HepG2 (cell line): ENCODE data around the gene CCDC88A. TPM values are rescaled to one million over a fixed set of nuclear protein-coding genes. Genes with fewer than 3 reads are reported as not detected.

ENCODE experiments used
- HBP1 ChIP-seq: IDR thresholded peaks from 2 replicates; pipeline ENCODE4 v1.6.1; 2016; ENCODE audit warnings: low read depth, control low read depth
- HHEX ChIP-seq: IDR thresholded peaks from 2 replicates; pipeline ENCODE4 v1.6.1; 2016; ENCODE audit warnings: control low read depth
- KLF15 ChIP-seq: sonication (generic); formaldehyde crosslinking; IDR thresholded peaks from 2 replicates; pipeline ENCODE4 v1.8.1; 2023; ENCODE audit warnings: borderline replicate concordance, mild to moderate bottlenecking, inconsistent platforms, missing genetic modification reagents, mixed read lengths
- MIER3 ChIP-seq: IDR thresholded peaks from 2 replicates; pipeline ENCODE4 v1.6.1; 2016; ENCODE audit warnings: missing compliant biosample characterization, borderline replicate concordance
- MLX ChIP-seq: IDR thresholded peaks from 2 replicates; pipeline ENCODE4 v1.6.1; 2016
- NBN ChIP-seq: fragments of 450-650 bp; conservative IDR thresholded peaks from 2 replicates; pipeline ENCODE4 v1.6.1; 2017
- NFATC3 ChIP-seq: sonication (generic); formaldehyde crosslinking; IDR thresholded peaks from 2 replicates; pipeline ENCODE4 v1.5.1; 2020; ENCODE audit warnings: mild to moderate bottlenecking, missing genetic modification reagents
- PRPF4 ChIP-seq: fragments of 200-400 bp; formaldehyde crosslinking; IDR thresholded peaks from 2 replicates; pipeline ENCODE4 v1.6.1; 2016; ENCODE audit warnings: low read length, low read depth; ENCODE audit not compliant: poor library complexity, severe bottlenecking
- SMAD1 ChIP-seq: sonication (generic); formaldehyde crosslinking; IDR thresholded peaks from 2 replicates; pipeline ENCODE4 v1.4.0; 2020; ENCODE audit warnings: missing genetic modification reagents, low read depth, mild to moderate bottlenecking, borderline replicate concordance
- TP53 ChIP-seq: sonication (generic); formaldehyde crosslinking; conservative IDR thresholded peaks from 2 replicates; pipeline ENCODE4 v1.4.0; 2020; ENCODE audit warnings: missing genetic modification reagents
- UBTF ChIP-seq: sonication (generic); formaldehyde crosslinking; IDR thresholded peaks from 2 replicates; pipeline ENCODE4 v1.4.0; 2020; ENCODE audit warnings: mild to moderate bottlenecking, missing genetic modification reagents
- ZC3H13 ChIP-seq: sonication (generic); formaldehyde crosslinking; IDR thresholded peaks from 2 replicates; pipeline ENCODE4 v1.8.1; 2023; ENCODE audit warnings: mild to moderate bottlenecking, missing genetic modification reagents, moderate library complexity
- ZFP36L1 ChIP-seq: sonication (generic); formaldehyde crosslinking; IDR thresholded peaks from 2 replicates; pipeline ENCODE4 v1.8.0; 2022; ENCODE audit warnings: mild to moderate bottlenecking, missing genetic modification reagents, moderate library complexity
- ZFX ChIP-seq: sonication (generic); formaldehyde crosslinking; IDR thresholded peaks from 2 replicates; pipeline ENCODE4 v1.4.0; 2020; ENCODE audit warnings: mild to moderate bottlenecking, low read depth, missing genetic modification reagents, moderate library complexity
- ZNF121 ChIP-seq: sonication (generic); formaldehyde crosslinking; IDR thresholded peaks from 2 replicates; pipeline ENCODE4 v1.5.0; 2020; ENCODE audit warnings: mild to moderate bottlenecking, missing genetic modification reagents
- ZNF253 ChIP-seq: sonication (generic); formaldehyde crosslinking; IDR thresholded peaks from 2 replicates; pipeline ENCODE4 v1.8.0; 2022; ENCODE audit warnings: mild to moderate bottlenecking, missing genetic modification reagents, borderline replicate concordance
- ZNF281 ChIP-seq: sonication (generic); formaldehyde crosslinking; IDR thresholded peaks from 2 replicates; pipeline ENCODE4 v1.4.0; 2020; ENCODE audit warnings: missing genetic modification reagents, borderline replicate concordance
- ZNF383 ChIP-seq: sonication (generic); formaldehyde crosslinking; IDR thresholded peaks from 2 replicates; pipeline ENCODE4 v1.4.0; 2020; ENCODE audit warnings: missing genetic modification reagents, mild to moderate bottlenecking, borderline replicate concordance
- ZNF468 ChIP-seq: sonication (generic); formaldehyde crosslinking; IDR thresholded peaks from 2 replicates; pipeline ENCODE4 v1.8.0; 2022; ENCODE audit warnings: mild to moderate bottlenecking, moderate library complexity, missing genetic modification reagents
- ZNF883 ChIP-seq: sonication (generic); formaldehyde crosslinking; IDR thresholded peaks from 2 replicates; pipeline ENCODE4 v1.5.1; 2020; ENCODE audit warnings: mild to moderate bottlenecking, missing genetic modification reagents; ENCODE audit errors: not compliant biosample characterization
- polyA plus RNA-seq, 8 experiments: library from polyadenylated mRNA; depleted of rRNA in 3 of 8; stranded (reverse) in 7 of 8; unstranded in 1 of 8; fragments of >200 nt; fragmentation: Illumina TruSeq in 4 of 8; extraction: Trizol in 4 of 8; gene quantifications; 2 replicates each; pipeline versions ENCODE4 v1.2.1 to v1.2.3, GENCODE V29; 2011 to 2016; ENCODE audit warnings: low read depth in 4 of 8, missing spikeins in 1 of 8, mixed read lengths in 1 of 8; ENCODE audit not compliant: insufficient read depth in 1 of 8
- total RNA-seq, 5 experiments: library from RNA; depleted of rRNA; stranded (reverse); fragments of >200 nt; fragmentation: Illumina TruSeq; extraction: Trizol; gene quantifications; 2 replicates each; pipeline ENCODE4 v1.2.3, GENCODE V29; 2016; ENCODE audit warnings: low read depth in 1 of 5

Gene CCDC88A
- total and polyA plus RNA-seq, 2 of the 13 experiments (the other 11 are each of a cell fraction or from before 2014, with no cell fraction given), result 43.2 to 84.1 TPM

GRCh38 chr2:55268907-55269644 is 150.6 kb downstream of the CCDC88A start, which contains the start of gene MTIF2 (continued):
- TF ChIP-seq TP53 (CRISPR knock-in tag) (peak; percentile 95), ZNF253 (CRISPR knock-in tag) (peak; percentile 97; the same call in 1 of the 2 replicates), UBTF (CRISPR knock-in tag) (peak; percentile 100), NBN (no peak), SMAD1 (CRISPR knock-in tag) (peak; percentile 99), NFATC3 (CRISPR knock-in tag) (0 out of 2 replicates have a peak, but pooled peaks have one; percentile 25), ZFP36L1 (CRISPR knock-in tag) (peak; percentile 88), ZNF883 (peak; percentile 89), PRPF4 (no peak), HHEX (CRISPR knock-in tag) (no peak; the same call in 1 of the 2 replicates), ZNF281 (CRISPR knock-in tag) (peak; percentile 80; the same call in 1 of the 2 replicates), MIER3 (CRISPR knock-in tag) (peak; percentile 97; the same call in 1 of the 2 replicates), ZNF121 (CRISPR knock-in tag) (peak; percentile 74; the same call in 1 of the 2 replicates), ZNF383 (CRISPR knock-in tag) (no peak), ZFX (peak; percentile 90), ZC3H13 (CRISPR knock-in tag) (peak; percentile 83), MLX (CRISPR knock-in tag) (peak; percentile 90), ZNF468 (CRISPR knock-in tag) (peak; percentile 95; the same call in 1 of the 2 replicates), HBP1 (CRISPR knock-in tag) (peak; percentile 48; the same call in 1 of the 2 replicates), KLF15 (CRISPR knock-in tag) (no peak)
